ENCODE measurements around the gene BHLHE41. TPM values are rescaled to one million over a fixed set of nuclear protein-coding genes. Genes with fewer than 3 reads are reported as not detected.

Gene BHLHE41
- total RNA-seq, 1 experiment from 2014 or later = 81.0 TPM

- DNase-seq = no peak
- Histone ChIP-seq H3K9ac (ENCODE audit: low read length) (no peak overlapping the region), H2AFZ (ENCODE audit: low read length) (no peak overlapping the region), H3F3A (ENCODE audit: low read length, unreplicated experiment) (no peaks in the 10 kb centered on the region), H3K4me1 (ENCODE audit: insufficient read depth, low read length) (peaks cover 36% of the 10 kb centered on the region), H3K27me3 (ENCODE audit: low read length) (no peaks in the 10 kb centered on the region), H3K79me2 (ENCODE audit: low read length) (no peaks in the 10 kb centered on the region), H3K9me3 (ENCODE audit: low read length) (no peaks in the 10 kb centered on the region), H3K27ac (ENCODE audit: low read length) (no peak overlapping the region), H4K20me1 (ENCODE audit: low read length) (no peaks in the 10 kb centered on the region), H3K4me2 (ENCODE audit: low read length) (no peak overlapping the region), H3K4me3 (ENCODE audit: low read length) (no peak overlapping the region), H3K9me2 (replicated peaks; ENCODE audit: low read length) (no peaks in the 10 kb centered on the region), H3K36me3 (ENCODE audit: low read depth, low read length) (no peaks in the 10 kb centered on the region)
- no peak for ATAC-seq
- TF ChIP-seq EZH2phosphoT487 (IDR thresholded peaks at IDR 0.05; ENCODE audit: borderline replicate concordance, low read length) = no peak
- TF ChIP-seq EZH2 (IDR thresholded peaks at IDR 0.05; ENCODE audit: low read length, unreplicated experiment) = no peak
- TF ChIP-seq CTCF (conservative IDR thresholded peaks at IDR 0.05; ENCODE audit: low read depth, low read length) = no peak
- CTCF ChIA-PET = interaction anchor here (0.6 to 1.6 kb wide), 7 partner anchors 32 to 133 kb away, joined by 3 to 8 read pairs (median 4); partner anchors contain the start of gene RASSF8
- intact Hi-C loops (cut with micrococcal nuclease) = loop anchor here (5.0 kb wide), 1 partner anchor 130 kb away; no protein-coding TSS in a partner anchor
- BruUV-seq (replicated peaks) = no TSS peak
- POLR2A ChIA-PET (ENCODE audit: unreplicated experiment) = interaction anchor here (0.5 to 0.8 kb wide), 2 partner anchors 36 to 207 kb away, joined by 3 read pairs; no protein-coding TSS in a partner anchor
These were observed 32.3 kb downstream of the BHLHE41 start for GRCh38 chr12:26092346-26093105.

DNA sequence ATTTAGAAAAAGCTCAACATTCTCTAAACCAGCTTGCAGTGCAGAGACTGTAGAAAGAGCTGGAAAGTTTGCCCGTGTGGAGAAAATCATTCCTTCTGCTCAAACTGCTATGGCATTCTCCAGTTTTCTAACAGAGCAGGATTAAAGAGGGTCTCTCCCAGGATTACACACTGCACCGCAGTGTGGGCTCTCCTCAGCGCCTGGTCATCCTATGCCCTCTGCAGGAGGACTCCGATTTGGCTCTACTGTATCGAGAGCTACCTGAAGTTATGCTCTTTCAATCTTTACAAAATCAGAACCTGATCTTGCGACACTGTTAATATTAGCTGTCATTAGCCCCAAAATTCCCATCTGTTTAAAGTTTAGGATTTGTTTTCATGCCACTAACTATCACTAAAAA is 33.0 kb downstream of the BHLHE41 start:
- POLR2A ChIA-PET (ENCODE audit: unreplicated experiment) = interaction anchor here (0.5 to 0.8 kb wide), 3 partner anchors 36 to 207 kb away, joined by 3 read pairs; no protein-coding TSS in a partner anchor
- Histone ChIP-seq H4K20me1 (ENCODE audit: low read length) (no peaks in the 10 kb centered on the region), H3K4me1 (ENCODE audit: insufficient read depth, low read length) (peaks cover 30% of the 10 kb centered on the region), H3K27me3 (ENCODE audit: low read length) (no peaks in the 10 kb centered on the region), H3K9me3 (ENCODE audit: low read length) (no peaks in the 10 kb centered on the region), H3K9me2 (replicated peaks; ENCODE audit: low read length) (no peaks in the 10 kb centered on the region), H3K4me3 (ENCODE audit: low read length) (no peak overlapping the region), H3K9ac (ENCODE audit: low read length) (no peak overlapping the region), H2AFZ (ENCODE audit: low read length) (peak overlapping the region; percentile 4; the same call in 1 of the 2 replicates), H3F3A (ENCODE audit: low read length, unreplicated experiment) (no peaks in the 10 kb centered on the region), H3K36me3 (ENCODE audit: low read depth, low read length) (no peaks in the 10 kb centered on the region), H3K79me2 (ENCODE audit: low read length) (no peaks in the 10 kb centered on the region), H3K4me2 (ENCODE audit: low read length) (peak overlapping the region; percentile 22), H3K27ac (ENCODE audit: low read length) (no peak overlapping the region)
- intact Hi-C loops (cut with micrococcal nuclease) = loop anchor here (5.0 kb wide), 1 partner anchor 130 kb away; no protein-coding TSS in a partner anchor
- no TSS peak for BruUV-seq (replicated peaks)
- CTCF ChIA-PET = interaction anchor here (0.6 to 1.6 kb wide), 9 partner anchors 31 to 511 kb away, joined by 3 to 8 read pairs (median 4); partner anchors contain the start of gene RASSF8
- ATAC-seq (peak; percentile 60), DNase-seq (peak; percentile 47)
- TF ChIP-seq EZH2 (IDR thresholded peaks at IDR 0.05; ENCODE audit: low read length, unreplicated experiment) (no peak), CTCF (conservative IDR thresholded peaks at IDR 0.05; ENCODE audit: low read depth, low read length) (peak; percentile 65), EZH2phosphoT487 (IDR thresholded peaks at IDR 0.05; ENCODE audit: borderline replicate concordance, low read length) (no peak)

All from PC-3 (cell line).